WTC11 (cell line): ENCODE results near the gene SIKE1. TPM values are rescaled to one million over a fixed set of nuclear protein-coding genes. Genes with fewer than 3 reads are reported as not detected.
A peak's percentile ranks its signal among the peaks of the same experiment; 100 is the strongest.
"Not testable (repeated sequence)": the region's sequence is repeated elsewhere in the genome, so short reads cannot be mapped to it uniquely, and the experiment has no call there.

ENCODE experiments used
- ATAC-seq: fragments of 200-7000 bp; cut with Tn5 transposase; 2 replicates; pipeline ENCODE4 v1.10.0; 2021; ENCODE audit warnings: mild to moderate bottlenecking, moderate library complexity
- CTCF ChIA-PET: fragments of 300-600 bp; sonication (Branson Sonifier 250); formaldehyde crosslinking; loops from one replicate; lab custom pipeline; 2021; ENCODE audit warnings: antibody characterized with exemption; lab: Charles Lee
- POLR2A ChIA-PET: fragments of 350-600 bp; sonication (Branson Sonifier 250); formaldehyde crosslinking; loops from one replicate; lab custom pipeline; 2021; ENCODE audit warnings: antibody characterized with exemption; lab: Charles Lee
- DNase-seq: peaks from one replicate; pipeline ENCODE4 v3.0.0; 2021; ENCODE audit warnings: low spot score
- H3K27ac Mint-ChIP-seq: 2 replicates; pipeline ENCODE4 v1.8.0; 2021; ENCODE audit warnings: mixed read lengths
- H3K27me3 Mint-ChIP-seq: 2 replicates; pipeline ENCODE4 v1.8.0; 2021; ENCODE audit warnings: low read depth, mild to moderate bottlenecking, moderate library complexity, mixed read lengths
- H3K36me3 Mint-ChIP-seq: 2 replicates; pipeline ENCODE4 v1.8.0; 2021; ENCODE audit warnings: mixed read lengths
- H3K4me1 Mint-ChIP-seq: 2 replicates; pipeline ENCODE4 v1.8.0; 2022; ENCODE audit warnings: mixed read lengths
- H3K4me3 Mint-ChIP-seq: 2 replicates; pipeline ENCODE4 v1.8.0; 2021; ENCODE audit warnings: mild to moderate bottlenecking, moderate library complexity, mixed read lengths
- H3K9me3 Mint-ChIP-seq: 2 replicates; pipeline ENCODE4 v1.8.0; 2021; ENCODE audit warnings: mixed read lengths
- ATF3 ChIP-seq: sonication (generic); formaldehyde crosslinking; conservative IDR thresholded peaks from 2 replicates; pipeline ENCODE4 v1.8.1; 2022; ENCODE audit warnings: mild to moderate bottlenecking, missing genetic modification reagents
- CREM ChIP-seq: sonication (generic); formaldehyde crosslinking; IDR thresholded peaks from 2 replicates; pipeline ENCODE4 v1.8.1; 2022; ENCODE audit warnings: mild to moderate bottlenecking, missing genetic modification reagents, moderate library complexity
- FOXK1 ChIP-seq: sonication (generic); formaldehyde crosslinking; IDR thresholded peaks from 2 replicates; pipeline ENCODE4 v1.8.0; 2022; ENCODE audit warnings: mild to moderate bottlenecking, moderate library complexity, missing genetic modification reagents
- FOXP1 ChIP-seq: sonication (generic); formaldehyde crosslinking; IDR thresholded peaks from 2 replicates; pipeline ENCODE4 v1.8.0; 2022; ENCODE audit warnings: missing genetic modification reagents, mild to moderate bottlenecking, moderate library complexity, borderline replicate concordance
- MLX ChIP-seq: sonication (generic); formaldehyde crosslinking; IDR thresholded peaks from 2 replicates; pipeline ENCODE4 v1.8.1; 2023; ENCODE audit warnings: mild to moderate bottlenecking, missing genetic modification reagents, moderate library complexity
- MXD4 ChIP-seq: fragments of 250-450 bp; sonication (Bioruptor Pico); IDR thresholded peaks from 2 replicates; pipeline ENCODE4 v1.8.0; 2021; ENCODE audit warnings: mild to moderate bottlenecking, moderate library complexity, borderline replicate concordance
- NFATC4 ChIP-seq: fragments of 250-450 bp; sonication (Bioruptor Pico); IDR thresholded peaks from 2 replicates; pipeline ENCODE4 v1.9.0; 2021; ENCODE audit warnings: mild to moderate bottlenecking
- NFYB ChIP-seq: sonication (generic); formaldehyde crosslinking; conservative IDR thresholded peaks from 2 replicates; pipeline ENCODE4 v1.8.0; 2022; ENCODE audit warnings: low read depth, missing genetic modification reagents
- NR2C2 ChIP-seq: sonication (generic); formaldehyde crosslinking; IDR thresholded peaks from 2 replicates; pipeline ENCODE4 v1.8.0; 2022; ENCODE audit warnings: mild to moderate bottlenecking, missing genetic modification reagents
- PRDM15 ChIP-seq: sonication (generic); formaldehyde crosslinking; IDR thresholded peaks from 2 replicates; pipeline ENCODE4 v1.8.0; 2022; ENCODE audit warnings: missing genetic modification reagents
- PREB ChIP-seq: sonication (generic); formaldehyde crosslinking; IDR thresholded peaks from 2 replicates; pipeline ENCODE4 v1.8.1; 2022; ENCODE audit warnings: mild to moderate bottlenecking, missing genetic modification reagents, moderate library complexity, borderline replicate concordance
- RELA ChIP-seq: sonication (generic); formaldehyde crosslinking; IDR thresholded peaks from 2 replicates; pipeline ENCODE4 v1.8.1; 2022; ENCODE audit warnings: missing genetic modification reagents, mild to moderate bottlenecking, borderline replicate concordance
- TEAD4 ChIP-seq: sonication (generic); formaldehyde crosslinking; IDR thresholded peaks from 2 replicates; pipeline ENCODE4 v1.8.0; 2022; ENCODE audit warnings: mild to moderate bottlenecking, missing genetic modification reagents
- ZNF263 ChIP-seq: sonication (generic); formaldehyde crosslinking; IDR thresholded peaks from 2 replicates; pipeline ENCODE4 v1.8.1; 2022; ENCODE audit warnings: low read depth, mild to moderate bottlenecking, moderate library complexity, missing genetic modification reagents
- ZNF396 ChIP-seq: fragments of 250-450 bp; sonication (Bioruptor Pico); IDR thresholded peaks from 2 replicates; pipeline ENCODE4 v1.8.0; 2021; ENCODE audit warnings: mild to moderate bottlenecking, moderate library complexity, borderline replicate concordance
- ZNF416 ChIP-seq: fragments of 250-450 bp; sonication (Bioruptor Pico); IDR thresholded peaks from 2 replicates; pipeline ENCODE4 v1.9.0; 2021; ENCODE audit warnings: mild to moderate bottlenecking, inconsistent platforms
- ZNF671 ChIP-seq: fragments of 250-450 bp; sonication (Bioruptor Pico); IDR thresholded peaks from 2 replicates; pipeline ENCODE4 v1.8.0; 2021; ENCODE audit warnings: mild to moderate bottlenecking
- total RNA-seq: library from RNA; stranded (reverse); gene quantifications from 3 replicates; pipeline ENCODE4 v1.2.3, GENCODE V29; 2021
- TF ChIP-seq, protein P1 (sequence below): sonication (generic); formaldehyde crosslinking; IDR thresholded peaks from 2 replicates; pipeline ENCODE4 v1.8.0; 2023; ENCODE audit warnings: missing genetic modification reagents, mild to moderate bottlenecking, borderline replicate concordance

SIKE1 gene
- total RNA-seq, 1 experiment from 2014 or later = 68.7 TPM

- H3K9me3 Mint-ChIP-seq, H3K27ac Mint-ChIP-seq, DNase-seq, POLR2A ChIA-PET, ATAC-seq, CTCF ChIA-PET, H3K27me3 Mint-ChIP-seq: not testable (repeated sequence)
- peaks cover 61% of the 10 kb centered on the region for H3K4me1 Mint-ChIP-seq
- TF ChIP-seq ZNF671 (CRISPR knock-in tag) = 0 out of 2 replicates have a peak, but pooled peaks have one; percentile 21
- H3K36me3 Mint-ChIP-seq = peaks cover 31% of the 10 kb centered on the region
- H3K4me3 Mint-ChIP-seq = peak overlapping the region; percentile 99
These were observed 26.8 kb downstream of the SIKE1 start for GRCh38 chr1:114753702-114754101.

GRCh38 chr1:114753143-114753542 lies 27.3 kb downstream of the SIKE1 start:
- H3K9me3 Mint-ChIP-seq = no peaks in the 10 kb centered on the region
- ChIA-PET POLR2A (no interaction called here), CTCF (no interaction called here)
- H3K36me3 Mint-ChIP-seq = peaks cover 37% of the 10 kb centered on the region
- DNase-seq (no peak), ATAC-seq (no peak)
- peaks cover 56% of the 10 kb centered on the region for H3K4me1 Mint-ChIP-seq
- TF ChIP-seq PRDM15 (CRISPR knock-in tag) (no peak), NR2C2 (CRISPR knock-in tag) (no peak), ATF3 (CRISPR knock-in tag) (no peak), FOXP1 (CRISPR knock-in tag) (no peak), NFATC4 (CRISPR knock-in tag) (no peak), ZNF396 (CRISPR knock-in tag) (no peak), FOXK1 (no peak), ZNF263 (no peak), CREM (no peak), NFYB (CRISPR knock-in tag) (no peak), RELA (CRISPR knock-in tag) (no peak), TEAD4 (no peak), MXD4 (CRISPR knock-in tag) (no peak), ZNF416 (CRISPR knock-in tag) (no peak)
- H3K27me3 Mint-ChIP-seq = no peaks in the 10 kb centered on the region
- peak overlapping the region; percentile 14; the same call in 1 of the 2 replicates for H3K4me3 Mint-ChIP-seq
- no peak overlapping the region for H3K27ac Mint-ChIP-seq

- no peaks in the 10 kb centered on the region for H3K27me3 Mint-ChIP-seq
- ChIA-PET POLR2A (no interaction called here), CTCF (no interaction called here)
- H3K27ac Mint-ChIP-seq = no peak overlapping the region
- no peak for TF ChIP-seq PREB
- TF ChIP-seq, protein P1, sequence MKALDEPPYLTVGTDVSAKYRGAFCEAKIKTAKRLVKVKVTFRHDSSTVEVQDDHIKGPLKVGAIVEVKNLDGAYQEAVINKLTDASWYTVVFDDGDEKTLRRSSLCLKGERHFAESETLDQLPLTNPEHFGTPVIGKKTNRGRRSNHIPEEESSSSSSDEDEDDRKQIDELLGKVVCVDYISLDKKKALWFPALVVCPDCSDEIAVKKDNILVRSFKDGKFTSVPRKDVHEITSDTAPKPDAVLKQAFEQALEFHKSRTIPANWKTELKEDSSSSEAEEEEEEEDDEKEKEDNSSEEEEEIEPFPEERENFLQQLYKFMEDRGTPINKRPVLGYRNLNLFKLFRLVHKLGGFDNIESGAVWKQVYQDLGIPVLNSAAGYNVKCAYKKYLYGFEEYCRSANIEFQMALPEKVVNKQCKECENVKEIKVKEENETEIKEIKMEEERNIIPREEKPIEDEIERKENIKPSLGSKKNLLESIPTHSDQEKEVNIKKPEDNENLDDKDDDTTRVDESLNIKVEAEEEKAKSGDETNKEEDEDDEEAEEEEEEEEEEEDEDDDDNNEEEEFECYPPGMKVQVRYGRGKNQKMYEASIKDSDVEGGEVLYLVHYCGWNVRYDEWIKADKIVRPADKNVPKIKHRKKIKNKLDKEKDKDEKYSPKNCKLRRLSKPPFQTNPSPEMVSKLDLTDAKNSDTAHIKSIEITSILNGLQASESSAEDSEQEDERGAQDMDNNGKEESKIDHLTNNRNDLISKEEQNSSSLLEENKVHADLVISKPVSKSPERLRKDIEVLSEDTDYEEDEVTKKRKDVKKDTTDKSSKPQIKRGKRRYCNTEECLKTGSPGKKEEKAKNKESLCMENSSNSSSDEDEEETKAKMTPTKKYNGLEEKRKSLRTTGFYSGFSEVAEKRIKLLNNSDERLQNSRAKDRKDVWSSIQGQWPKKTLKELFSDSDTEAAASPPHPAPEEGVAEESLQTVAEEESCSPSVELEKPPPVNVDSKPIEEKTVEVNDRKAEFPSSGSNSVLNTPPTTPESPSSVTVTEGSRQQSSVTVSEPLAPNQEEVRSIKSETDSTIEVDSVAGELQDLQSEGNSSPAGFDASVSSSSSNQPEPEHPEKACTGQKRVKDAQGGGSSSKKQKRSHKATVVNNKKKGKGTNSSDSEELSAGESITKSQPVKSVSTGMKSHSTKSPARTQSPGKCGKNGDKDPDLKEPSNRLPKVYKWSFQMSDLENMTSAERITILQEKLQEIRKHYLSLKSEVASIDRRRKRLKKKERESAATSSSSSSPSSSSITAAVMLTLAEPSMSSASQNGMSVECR (CRISPR knock-in tag) = no peak
- TF ChIP-seq ZNF263 = no peak
- TF ChIP-seq MLX (CRISPR knock-in tag) = no peak
- TF ChIP-seq NFATC4 (CRISPR knock-in tag) = no peak
- DNase-seq (no peak), ATAC-seq (no peak)
- H3K4me1 Mint-ChIP-seq = peaks cover 43% of the 10 kb centered on the region
- H3K9me3 Mint-ChIP-seq = no peaks in the 10 kb centered on the region
- no peak overlapping the region for H3K4me3 Mint-ChIP-seq
- H3K36me3 Mint-ChIP-seq = peaks cover 42% of the 10 kb centered on the region
These were observed 29.7 kb downstream of the SIKE1 start for GRCh38 chr1:114750780-114751179.
